Panc1 (cell line): ENCODE measurements around the gene BAD. TPM values are rescaled to one million over a fixed set of nuclear protein-coding genes. Genes with fewer than 3 reads are reported as not detected.

Source experiments
- ATAC-seq: fragments of 200-7000 bp; cut with Tn5 transposase; 2 replicates; pipeline ENCODE4 v1.9.1; 2020; ENCODE audit warnings: mild to moderate bottlenecking, moderate library complexity
- BruUV-seq: library from RNA; stranded (reverse); fragments of 400-500 nt; replicated peaks from 2 replicates; lab custom pipeline; 2021; lab: Mats Ljungman, UMichigan
- CTCF ChIA-PET: fragments of 300-600 bp; sonication (Branson Sonifier 250); formaldehyde crosslinking; loops from one replicate; lab custom pipeline; 2022; ENCODE audit warnings: antibody characterized with exemption; lab: Charles Lee
- POLR2A ChIA-PET: fragments of 300-600 bp; sonication (Branson Sonifier 250); formaldehyde crosslinking; loops from one replicate; lab custom pipeline; 2022; ENCODE audit warnings: antibody characterized with exemption; lab: Charles Lee
- DNase-seq: peaks from one replicate; pipeline ENCODE4 v3.0.0-alpha.2; 2010; ENCODE audit warnings: low read depth, low spot score
- H3K27ac ChIP-seq: 2 replicates; pipeline ENCODE4 v1.5.1; 2011; ENCODE audit warnings: mild to moderate bottlenecking, low read length, inconsistent platforms
- H3K27me3 ChIP-seq: fragments of 200-500 bp; sonication (Bioruptor generic); 2 replicates; pipeline ENCODE4 v1.6.0; 2014; ENCODE audit warnings: low read length, inconsistent platforms; ENCODE audit not compliant: control insufficient read depth, insufficient read depth
- H3K36me3 ChIP-seq: fragments of 200-500 bp; sonication (Bioruptor generic); 2 replicates; pipeline ENCODE4 v1.5.1; 2014; ENCODE audit warnings: inconsistent platforms, mild to moderate bottlenecking, low read length, moderate library complexity; ENCODE audit not compliant: control insufficient read depth, insufficient read depth
- H3K4me1 ChIP-seq: 2 replicates; pipeline ENCODE4 v1.5.1; 2011; ENCODE audit warnings: inconsistent platforms, mild to moderate bottlenecking, low read length, moderate library complexity; ENCODE audit not compliant: control insufficient read depth, insufficient read depth
- H3K4me3 ChIP-seq, 2 experiments: 2 replicates each; pipeline ENCODE4 v1.5.1; 2011 to 2012; ENCODE audit warnings: low read depth in 2 of 2, low read length in 2 of 2, mild to moderate bottlenecking in 2 of 2, inconsistent platforms in 1 of 2, moderate library complexity in 1 of 2
- H3K9me3 ChIP-seq: fragments of 200-500 bp; sonication (Bioruptor generic); 2 replicates; pipeline ENCODE4 v1.5.1; 2014; ENCODE audit warnings: low read depth, mild to moderate bottlenecking, inconsistent platforms, low read length, moderate library complexity; ENCODE audit not compliant: control insufficient read depth, insufficient read depth
- POLR2AphosphoS5 ChIP-seq: IDR thresholded peaks from 2 replicates; pipeline ENCODE4 v1.6.1; 2012; ENCODE audit warnings: mild to moderate bottlenecking, low read depth, low read length, moderate library complexity
- REST ChIP-seq, 2 experiments: IDR thresholded peaks; 2 replicates each; pipeline ENCODE4 v1.6.1; 2011 to 2012; ENCODE audit warnings: low read depth in 2 of 2, control low read depth in 1 of 2, low read length in 1 of 2, mild to moderate bottlenecking in 1 of 2, moderate library complexity in 1 of 2; ENCODE audit not compliant: insufficient read depth in 1 of 2
- SIN3A ChIP-seq: IDR thresholded peaks from 2 replicates; pipeline ENCODE4 v1.6.1; 2012; ENCODE audit warnings: low read depth, mild to moderate bottlenecking, low read length, moderate library complexity, borderline replicate concordance; ENCODE audit not compliant: insufficient read depth
- TCF7L2 ChIP-seq: IDR thresholded peaks from 2 replicates; pipeline ENCODE4 v1.6.1; 2011; ENCODE audit warnings: mild to moderate bottlenecking, low read depth, low read length, inconsistent platforms
- in situ Hi-C: cut with HindIII; loops from 2 replicates; pipeline ENCODE4 v1.10.0; 2016; ENCODE audit warnings: low sequenced_read_pairs, low pct_unique_long_range_greater_than_20kb
- intact Hi-C: fragments of 100-400 bp; cut with micrococcal nuclease; formaldehyde crosslinking; loops from one replicate; pipeline ENCODE4 v1.10.0; 2022; ENCODE audit not compliant: unreplicated experiment
- total RNA-seq: library from RNA; stranded (reverse); gene quantifications from one replicate; pipeline ENCODE4 v1.2.1, GENCODE V29; 2021; ENCODE audit not compliant: unreplicated experiment
- TF ChIP-seq, protein P1 (sequence below): fragments of 450-650 bp; IDR thresholded peaks from 2 replicates; pipeline ENCODE4 v1.5.1; 2017; ENCODE audit warnings: mild to moderate bottlenecking

The BAD gene
- total RNA-seq, 1 experiment from 2014 or later, result 77.7 TPM

DNA sequence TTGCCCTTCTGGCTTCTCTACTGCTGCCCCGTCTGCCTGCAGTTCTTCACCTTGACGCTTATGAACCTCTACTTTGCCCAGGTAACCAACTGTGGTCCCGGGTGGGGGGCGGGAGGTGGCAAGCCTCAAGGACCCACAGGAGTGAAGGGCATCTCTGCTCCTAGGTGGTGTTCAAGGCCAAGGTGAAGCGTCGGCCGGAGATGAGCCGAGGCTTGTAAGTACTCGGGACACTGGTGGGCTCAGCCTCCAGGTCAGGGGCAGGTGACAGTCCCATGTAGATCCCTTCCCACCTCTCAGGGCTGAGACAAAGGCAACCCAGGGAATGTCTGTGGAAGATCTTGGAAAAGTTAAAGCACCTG lies 2.3 kb upstream of the BAD start:
- DNase-seq (no peak), ATAC-seq (no peak)
- intact Hi-C loops (no loop called here), in situ Hi-C loops (no loop called here)
- peak overlapping the region; percentile 82 for H3K27ac ChIP-seq
- ChIA-PET CTCF (no interaction called here), POLR2A (interaction anchor here (0.7 kb wide), 1 partner anchor 31 kb away, joined by 5 read pairs; the partner anchor contains the start of gene PRDX5)
- H3K36me3 ChIP-seq, result no peaks in the 10 kb centered on the region; the same call in 1 of the 2 replicates
- no TSS peak for BruUV-seq
- no peaks in the 10 kb centered on the region for H3K27me3 ChIP-seq
- peak overlapping the region; percentile 57 to 98; a peak in 3 of 4 replicates for H3K4me3 ChIP-seq
- no peaks in the 10 kb centered on the region for H3K9me3 ChIP-seq
- TF ChIP-seq, protein P1, sequence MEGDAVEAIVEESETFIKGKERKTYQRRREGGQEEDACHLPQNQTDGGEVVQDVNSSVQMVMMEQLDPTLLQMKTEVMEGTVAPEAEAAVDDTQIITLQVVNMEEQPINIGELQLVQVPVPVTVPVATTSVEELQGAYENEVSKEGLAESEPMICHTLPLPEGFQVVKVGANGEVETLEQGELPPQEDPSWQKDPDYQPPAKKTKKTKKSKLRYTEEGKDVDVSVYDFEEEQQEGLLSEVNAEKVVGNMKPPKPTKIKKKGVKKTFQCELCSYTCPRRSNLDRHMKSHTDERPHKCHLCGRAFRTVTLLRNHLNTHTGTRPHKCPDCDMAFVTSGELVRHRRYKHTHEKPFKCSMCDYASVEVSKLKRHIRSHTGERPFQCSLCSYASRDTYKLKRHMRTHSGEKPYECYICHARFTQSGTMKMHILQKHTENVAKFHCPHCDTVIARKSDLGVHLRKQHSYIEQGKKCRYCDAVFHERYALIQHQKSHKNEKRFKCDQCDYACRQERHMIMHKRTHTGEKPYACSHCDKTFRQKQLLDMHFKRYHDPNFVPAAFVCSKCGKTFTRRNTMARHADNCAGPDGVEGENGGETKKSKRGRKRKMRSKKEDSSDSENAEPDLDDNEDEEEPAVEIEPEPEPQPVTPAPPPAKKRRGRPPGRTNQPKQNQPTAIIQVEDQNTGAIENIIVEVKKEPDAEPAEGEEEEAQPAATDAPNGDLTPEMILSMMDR, result no peak
- TF ChIP-seq SIN3A, result no peak
- no peak for TF ChIP-seq REST (IDR thresholded peaks at IDR 0.05; ENCODE audit: insufficient read depth in 1 of 2, low read depth in 2 of 2, low read length in 1 of 2)
- TF ChIP-seq TCF7L2, result no peak
- no peak for TF ChIP-seq POLR2AphosphoS5
- peaks cover 31% of the 10 kb centered on the region for H3K4me1 ChIP-seq

GRCh38 chr11:64285885-64286800 lies 1.7 kb upstream of the BAD start:
- no peaks in the 10 kb centered on the region for H3K27me3 ChIP-seq
- intact Hi-C loops, result no loop called here
- no peaks in the 10 kb centered on the region for H3K9me3 ChIP-seq
- CTCF ChIA-PET, result interaction anchor here (0.6 to 1.0 kb wide), 4 partner anchors 15 to 32 kb away, joined by 3 to 20 read pairs (median 5); partner anchors contain the start of gene PRDX5
- in situ Hi-C loops, result no loop called here
- POLR2A ChIA-PET, result interaction anchor here (0.7 to 1.5 kb wide), 2 partner anchors 17 to 32 kb away, joined by 5 to 10 read pairs; partner anchors contain the start of gene PRDX5
- peak; percentile 9; the same call in 1 of the 2 replicates for ATAC-seq
- peaks cover 28% of the 10 kb centered on the region for H3K4me1 ChIP-seq
- TF ChIP-seq, protein P1, result no peak; the same call in 1 of the 2 replicates
- TF ChIP-seq SIN3A (no peak), POLR2AphosphoS5 (no peak; the same call in 1 of the 2 replicates), TCF7L2 (no peak), REST (IDR thresholded peaks at IDR 0.05; ENCODE audit: insufficient read depth in 1 of 2, low read depth in 2 of 2, low read length in 1 of 2) (no peak)
- H3K36me3 ChIP-seq, result no peaks in the 10 kb centered on the region; the same call in 1 of the 2 replicates
- H3K4me3 ChIP-seq, result peak overlapping the region; percentile 57 to 98
- H3K27ac ChIP-seq, result peak overlapping the region; percentile 82
- DNase-seq, result no peak
- BruUV-seq, result no TSS peak
